Right lobe of liver (tissue), 4 donors: ENCODE data around the gene CHD2.

Experiments
- POLR2A ChIP-seq: fragments of 450-650 bp; IDR thresholded peaks from one replicate; pipeline ENCODE4 v1.6.1; 2017; ENCODE audit warnings: antibody characterized with exemption, mild to moderate bottlenecking
- TF ChIP-seq, protein P1 (sequence below), 4 donors: fragments of 200-600 bp in 3 of 4; fragments of 450-650 bp in 1 of 4; IDR thresholded peaks; one replicate each; pipeline versions ENCODE4 v1.5.1 to v1.8.0; 2016 to 2022; ENCODE audit warnings: antibody characterized with exemption in 4 of 4, mild to moderate bottlenecking in 2 of 4
- donor health status: DM: no; HTN: no; CAD: no.
- donor health status: DM: no; HTN: no; CAD: no.
- donor health status: DM: no; HTN: yes; CAD: no.

DNA sequence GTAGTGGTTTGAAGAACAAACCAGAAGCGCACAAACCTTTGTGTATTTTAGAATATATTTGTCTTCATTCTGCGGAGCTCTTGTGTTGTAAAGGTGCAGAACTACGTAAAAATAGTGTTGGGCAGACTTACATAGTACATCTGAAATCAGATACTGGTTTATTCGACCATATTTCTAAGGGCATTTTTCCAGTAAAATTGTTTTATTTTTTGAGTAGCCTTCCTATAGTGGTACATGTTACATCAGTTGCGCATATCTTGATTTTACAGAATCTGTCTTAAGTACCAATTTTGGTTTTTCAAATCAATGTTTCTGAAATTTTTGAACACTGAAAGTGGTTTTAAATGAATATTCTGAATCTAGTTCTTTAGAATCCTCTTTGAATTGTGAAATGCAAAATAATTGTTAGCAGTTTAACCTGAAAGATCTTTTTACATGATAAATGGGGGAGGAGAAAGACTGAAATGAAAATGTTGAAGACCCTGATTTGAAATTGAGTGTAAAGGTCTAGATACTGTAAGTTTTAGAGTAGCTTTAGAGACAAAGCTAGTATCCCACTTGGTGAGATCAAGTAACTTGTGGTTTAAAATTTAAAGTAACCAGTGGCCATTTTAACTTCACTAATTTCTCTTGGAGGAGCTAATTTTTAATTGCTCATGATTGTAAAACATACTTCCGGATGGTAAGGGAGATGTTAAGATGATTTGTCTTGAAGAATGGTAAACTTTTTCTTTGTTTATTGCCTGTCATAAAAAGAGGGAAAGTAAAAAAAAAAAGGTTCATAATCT, 15.5 kb upstream of the CHD2 start:
- TF ChIP-seq, protein P1, sequence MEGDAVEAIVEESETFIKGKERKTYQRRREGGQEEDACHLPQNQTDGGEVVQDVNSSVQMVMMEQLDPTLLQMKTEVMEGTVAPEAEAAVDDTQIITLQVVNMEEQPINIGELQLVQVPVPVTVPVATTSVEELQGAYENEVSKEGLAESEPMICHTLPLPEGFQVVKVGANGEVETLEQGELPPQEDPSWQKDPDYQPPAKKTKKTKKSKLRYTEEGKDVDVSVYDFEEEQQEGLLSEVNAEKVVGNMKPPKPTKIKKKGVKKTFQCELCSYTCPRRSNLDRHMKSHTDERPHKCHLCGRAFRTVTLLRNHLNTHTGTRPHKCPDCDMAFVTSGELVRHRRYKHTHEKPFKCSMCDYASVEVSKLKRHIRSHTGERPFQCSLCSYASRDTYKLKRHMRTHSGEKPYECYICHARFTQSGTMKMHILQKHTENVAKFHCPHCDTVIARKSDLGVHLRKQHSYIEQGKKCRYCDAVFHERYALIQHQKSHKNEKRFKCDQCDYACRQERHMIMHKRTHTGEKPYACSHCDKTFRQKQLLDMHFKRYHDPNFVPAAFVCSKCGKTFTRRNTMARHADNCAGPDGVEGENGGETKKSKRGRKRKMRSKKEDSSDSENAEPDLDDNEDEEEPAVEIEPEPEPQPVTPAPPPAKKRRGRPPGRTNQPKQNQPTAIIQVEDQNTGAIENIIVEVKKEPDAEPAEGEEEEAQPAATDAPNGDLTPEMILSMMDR (IDR thresholded peaks at IDR 0.05): no peak
- no peak for TF ChIP-seq POLR2A
